Renal pelvis (tissue), 4 donors: ENCODE results near the gene NEB. TPM values are rescaled to one million over a fixed set of nuclear protein-coding genes. Genes with fewer than 3 reads are reported as not detected.

Source experiments
- DNase-seq: peaks from one replicate; pipeline ENCODE4 v3.0.0-alpha.2; 2013
- polyA plus RNA-seq, 3 donors: library from polyadenylated mRNA; unstranded; fragments of 120-200 nt; gene quantifications; one replicate each; pipeline ENCODE4 v1.2.1, GENCODE V29; 2013; ENCODE audit not compliant: insufficient read length in 3 of 3

Gene NEB
- polyA plus RNA-seq, 3 donors: 13.2 to 23.5 (median 17.2) TPM

DNA sequence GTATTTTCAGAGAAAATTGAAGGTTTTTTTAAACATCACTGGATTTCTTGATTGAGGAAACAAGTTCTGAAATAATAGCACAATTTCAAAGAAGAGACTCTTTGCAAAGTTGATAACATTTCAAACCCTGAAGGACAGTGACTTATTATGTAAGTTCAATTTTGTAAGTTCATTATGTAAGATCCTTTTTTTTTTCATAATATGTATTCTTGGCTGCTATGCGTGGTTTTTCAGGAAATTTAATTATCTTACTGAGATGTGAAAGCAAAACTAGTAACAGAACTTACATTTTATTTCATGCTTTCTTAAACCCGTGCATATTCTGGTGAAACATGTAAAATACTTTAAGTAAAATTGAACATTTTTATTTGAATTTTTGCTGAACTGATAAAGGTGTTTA, 259.2 kb downstream of the NEB start:
- DNase-seq: no peak

DNA sequence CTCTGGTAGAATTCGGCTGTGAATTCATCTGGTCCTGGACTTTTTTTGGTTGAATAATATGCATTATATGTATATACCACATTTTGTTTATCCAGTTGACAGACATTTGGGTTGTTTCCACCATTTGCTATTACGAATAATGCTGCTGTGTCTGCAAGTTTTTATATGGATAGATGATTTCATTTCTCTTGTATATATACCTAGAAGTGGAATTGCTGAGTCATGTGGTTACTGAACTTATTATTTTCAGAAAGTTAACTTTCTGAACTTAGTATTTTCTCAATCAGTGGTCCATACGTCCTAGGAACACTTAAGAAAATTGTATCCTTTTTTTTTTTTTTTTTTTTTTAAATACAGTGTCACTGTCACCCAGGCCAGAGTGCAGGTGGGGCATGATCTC, 261.3 kb downstream of the NEB start:
- DNase-seq: no peak

DNA sequence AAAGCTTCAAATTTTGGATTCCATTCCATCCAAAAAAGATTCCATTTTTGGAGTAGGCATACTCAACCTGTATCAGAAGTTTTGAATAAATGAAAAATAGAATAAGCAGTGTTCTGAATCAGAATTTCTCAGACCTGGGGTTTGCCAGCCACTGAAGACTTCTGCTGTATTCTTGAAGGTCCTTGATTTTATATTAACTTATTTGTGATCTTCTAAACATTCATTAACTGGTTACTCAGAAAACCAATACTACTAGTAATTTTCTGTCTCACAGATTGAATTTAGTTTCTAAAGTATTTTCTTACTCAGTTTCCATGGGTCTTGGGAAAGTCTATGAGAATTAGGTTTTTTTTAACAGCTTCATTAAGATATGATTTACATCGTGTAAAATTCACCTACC, 263.7 kb downstream of the NEB start:
- no peak for DNase-seq

DNA sequence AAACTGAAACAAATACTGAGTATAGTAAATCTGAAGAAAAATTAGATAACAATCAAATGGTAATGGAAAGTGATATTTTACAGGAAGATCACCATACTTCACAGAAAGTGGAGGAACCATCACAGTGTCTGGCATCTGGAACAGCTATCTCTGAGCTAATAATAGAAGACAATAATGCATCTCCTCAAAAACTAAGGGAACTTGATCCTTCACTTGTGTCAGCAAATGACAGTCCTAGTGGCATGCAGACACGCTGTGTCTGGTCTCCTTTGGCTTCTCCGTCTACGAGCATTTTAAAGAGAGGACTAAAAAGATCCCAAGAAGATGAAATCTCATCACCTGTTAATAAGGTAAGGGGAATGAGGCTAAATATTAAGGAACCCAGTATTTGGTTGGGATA, 268.5 kb downstream of the NEB start:
- no peak for DNase-seq

DNA sequence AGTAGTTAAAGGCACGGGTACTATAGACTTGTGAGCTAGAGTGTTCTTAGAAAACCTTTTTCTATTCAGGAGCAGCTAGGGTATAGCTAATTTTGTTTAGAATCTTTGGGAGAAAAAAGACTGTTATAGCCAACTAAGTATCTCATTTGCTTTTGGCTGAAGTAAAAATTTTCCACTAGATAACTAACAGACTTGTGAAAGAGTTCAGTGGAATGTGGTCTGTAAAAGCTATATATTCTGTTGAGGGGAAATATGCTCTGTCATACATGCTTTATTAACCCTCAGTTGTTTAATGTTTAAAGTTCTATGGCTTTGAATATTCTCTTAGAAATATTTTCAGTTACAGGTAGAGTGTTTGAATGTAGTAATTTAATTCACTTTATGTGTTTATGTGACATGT, 274.9 kb downstream of the NEB start:
- DNase-seq: no peak

DNA sequence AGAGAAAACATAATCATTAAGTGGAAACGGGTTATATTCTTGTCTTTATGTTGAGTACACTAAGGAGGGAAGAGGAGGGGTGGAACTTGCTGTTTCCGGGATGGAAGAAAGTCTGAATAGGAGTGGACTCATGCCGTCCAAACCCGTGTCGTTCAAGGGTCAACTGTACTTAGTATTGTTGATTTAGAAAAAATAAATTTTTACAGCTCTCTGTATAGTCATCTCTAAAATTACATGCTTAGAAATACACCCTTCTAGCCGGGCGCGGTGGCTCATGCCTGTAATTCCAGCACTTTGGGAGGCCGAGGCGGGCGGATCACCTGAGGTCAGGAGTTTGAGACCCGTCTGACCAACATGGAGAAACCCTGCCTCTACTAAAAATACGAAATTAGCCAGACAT, 295.1 kb downstream of the NEB start:
- DNase-seq: no peak

DNA sequence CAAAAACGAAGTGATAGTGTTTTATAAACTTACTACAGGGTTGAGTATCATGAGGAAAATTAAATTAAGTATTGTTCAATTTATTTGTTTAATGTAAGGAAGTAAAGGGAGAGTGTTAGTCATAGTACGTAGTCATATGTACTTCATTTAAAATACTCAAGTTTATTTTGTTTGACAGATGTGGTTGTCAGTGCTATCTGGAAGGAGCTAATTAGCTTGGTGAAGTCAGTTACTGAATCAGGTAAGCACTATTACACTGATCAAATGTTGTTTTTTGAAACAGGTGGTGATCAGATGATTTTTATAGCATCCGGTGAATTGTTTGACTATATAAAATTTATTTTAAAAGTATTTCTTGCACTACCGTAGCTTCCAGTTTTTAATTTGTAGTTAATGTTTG, 295.8 kb downstream of the NEB start:
- no peak for DNase-seq

DNA sequence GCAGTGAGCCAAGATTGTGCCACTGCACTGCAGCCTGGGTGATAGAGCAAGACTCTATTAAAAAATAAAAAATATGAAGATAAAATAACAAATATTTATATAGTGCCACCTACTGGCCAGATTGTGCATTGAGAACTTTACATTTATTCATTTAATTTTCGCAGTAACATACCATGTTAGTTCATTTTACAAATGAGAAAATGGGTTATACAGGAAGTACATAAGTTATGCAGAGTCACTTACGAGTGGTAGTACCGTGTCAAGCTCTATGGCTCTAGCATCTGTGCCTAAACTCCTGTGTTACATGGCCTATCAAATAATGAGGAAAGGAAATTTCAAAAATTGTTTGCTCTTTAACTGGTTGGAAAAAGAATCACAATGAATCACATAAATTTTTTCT, 296.6 kb downstream of the NEB start:
- DNase-seq: no peak

Other genes with a start within 250 kb of the NEB start
- 10 to 100 TPM; 35.2 to 38.4 (median 37.3) TPM for gene ARL5A, start 93.9 kb upstream of the NEB start, polyA plus RNA-seq